NCI-H1436 (cell line): ENCODE data around the gene CPT1A.

ENCODE experiments used
- DNase-seq: peaks from one replicate; lab custom pipeline; 2025; lab: John Stamatoyannopoulos, UW

The CPT1A gene

GRCh38 chr11:68709062-68709461 is 132.7 kb downstream of the CPT1A start:
- DNase-seq, result no peak

GRCh38 chr11:68707527-68707926 is 134.2 kb downstream of the CPT1A start:
- DNase-seq, result peak; percentile 14

- DNase-seq, result no peak
Observed at GRCh38 chr11:68704887-68705286, 136.8 kb downstream of the CPT1A start.
